GM15510 (cell line): ENCODE data around the gene ZNF580.
A peak's percentile ranks its signal among the peaks of the same experiment; 100 is the strongest.

ENCODE experiments used
- POLR2A ChIP-seq: IDR thresholded peaks from 3 replicates; pipeline ENCODE4 v1.6.1; 2011; ENCODE audit warnings: borderline replicate concordance; ENCODE audit not compliant: insufficient read length; ENCODE audit errors: extremely low read depth

ZNF580 gene

DNA sequence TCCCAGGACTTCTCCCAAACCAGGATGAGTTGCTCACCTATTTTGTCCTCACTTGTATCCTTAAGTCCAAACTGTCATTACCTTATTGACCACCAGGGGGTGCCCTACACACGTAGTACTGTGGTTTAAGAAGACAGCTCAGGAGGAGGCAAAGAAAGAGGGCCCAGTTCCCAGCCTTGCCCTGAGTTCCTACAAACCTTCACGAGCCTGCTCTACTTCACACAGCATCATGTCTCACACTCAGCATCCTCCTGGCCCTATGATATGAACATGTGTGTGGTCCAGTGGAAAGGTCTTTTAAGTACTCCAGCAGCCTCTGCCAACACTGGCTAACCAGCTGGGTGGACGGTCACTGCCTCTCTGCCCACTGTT lies 8.4 kb upstream of the ZNF580 start:
- no peak for TF ChIP-seq POLR2A

GRCh38 chr19:55633861-55634260 lies 6.9 kb upstream of the ZNF580 start:
- no peak for TF ChIP-seq POLR2A

DNA sequence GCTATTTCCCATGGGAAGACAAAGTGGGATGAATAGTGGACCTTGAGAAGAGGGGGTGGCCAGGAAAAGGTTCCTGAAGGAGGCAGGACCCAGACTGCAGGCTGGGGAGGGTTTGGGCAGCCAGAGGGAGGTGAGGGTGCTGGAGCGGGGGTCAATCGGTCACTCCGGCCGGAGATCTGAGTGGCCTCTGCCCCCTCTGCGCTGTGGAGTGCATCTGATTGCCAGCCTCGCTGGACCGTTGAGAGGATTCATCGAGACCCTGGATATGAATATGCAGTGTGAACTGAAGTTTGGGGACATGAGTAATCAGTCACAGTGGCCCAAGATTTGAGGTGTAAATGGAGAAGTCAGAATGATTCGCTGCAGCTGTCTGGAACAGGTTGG lies 5.5 kb upstream of the ZNF580 start:
- no peak for TF ChIP-seq POLR2A

DNA sequence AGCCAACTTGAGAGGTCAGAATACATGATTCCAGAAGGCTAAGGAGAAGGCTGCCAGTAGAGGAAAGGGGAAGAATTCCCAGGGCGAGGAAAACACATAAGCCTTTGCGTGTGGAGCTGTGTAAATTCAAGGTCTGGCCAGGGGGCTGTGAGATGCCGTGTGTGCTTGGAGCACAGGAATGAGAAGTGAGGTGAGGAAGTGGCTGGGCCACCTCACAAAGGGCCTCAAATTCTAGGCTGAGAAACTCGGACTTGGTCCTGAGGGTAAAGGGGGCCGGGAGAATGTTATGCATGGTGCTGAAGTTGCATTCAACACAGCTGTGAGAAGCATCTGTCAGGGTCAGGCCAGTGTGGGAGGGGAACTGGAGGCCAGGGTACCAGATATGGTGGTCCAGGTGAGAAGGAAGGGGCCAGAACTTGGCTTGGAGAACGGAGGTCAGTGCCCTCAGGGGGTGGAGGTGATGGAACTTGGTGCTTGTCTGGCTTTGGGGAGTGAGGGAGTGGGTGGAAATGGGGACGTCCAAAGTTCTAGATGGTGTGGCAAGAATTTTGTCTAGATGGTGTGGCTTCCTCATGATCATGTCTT lies 4.9 kb upstream of the ZNF580 start:
- TF ChIP-seq POLR2A: no peak

DNA sequence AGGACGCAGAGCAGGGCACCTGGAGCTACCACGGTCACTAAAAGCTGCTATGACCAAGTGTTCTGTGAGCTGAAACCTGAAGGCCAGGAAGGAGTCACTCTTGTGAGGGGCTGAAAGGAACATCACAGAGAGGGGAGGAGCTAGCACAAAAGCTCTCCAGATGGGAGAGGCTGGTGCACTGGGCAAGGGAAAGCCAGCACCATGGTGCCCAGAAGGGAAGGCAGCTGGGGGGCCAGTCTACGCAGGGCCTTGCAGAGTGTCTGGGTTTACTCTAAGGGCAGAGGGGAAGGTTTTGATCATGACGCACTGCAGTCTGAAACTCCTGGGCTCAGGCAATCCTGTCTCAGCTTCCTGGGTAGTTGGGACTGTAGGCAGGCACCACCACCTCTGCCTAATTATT lies 4.1 kb upstream of the ZNF580 start:
- TF ChIP-seq POLR2A: no peak

DNA sequence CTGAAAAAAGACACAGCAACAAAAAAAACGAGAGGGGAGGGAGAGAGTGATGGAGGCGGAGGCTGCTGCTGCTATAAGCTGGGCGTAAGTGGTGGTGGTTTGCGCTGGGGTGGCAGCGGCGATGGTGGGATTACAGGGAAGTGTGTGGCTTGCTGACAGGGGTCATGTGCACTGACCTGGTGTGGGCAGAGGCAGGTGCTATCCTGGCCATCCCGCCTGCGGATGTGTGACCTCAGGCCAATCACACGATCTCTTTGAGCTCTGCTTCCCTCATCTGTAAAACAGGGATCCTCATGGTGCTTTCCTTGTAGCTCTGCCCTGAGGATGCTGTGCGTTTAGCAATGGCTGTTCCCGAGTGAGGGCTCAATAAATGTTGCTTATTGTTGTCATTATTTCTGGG lies 3.3 kb upstream of the ZNF580 start:
- no peak for TF ChIP-seq POLR2A

GRCh38 chr19:55638864-55639359 lies 1.9 kb upstream of the ZNF580 start:
- TF ChIP-seq POLR2A: no peak

GRCh38 chr19:55640043-55640576 lies 692 bp upstream of the ZNF580 start:
- TF ChIP-seq POLR2A: peak; percentile 42

- TF ChIP-seq POLR2A: no peak
Measured at GRCh38 chr19:55641426-55642152, 787 bp downstream of the ZNF580 start.

DNA sequence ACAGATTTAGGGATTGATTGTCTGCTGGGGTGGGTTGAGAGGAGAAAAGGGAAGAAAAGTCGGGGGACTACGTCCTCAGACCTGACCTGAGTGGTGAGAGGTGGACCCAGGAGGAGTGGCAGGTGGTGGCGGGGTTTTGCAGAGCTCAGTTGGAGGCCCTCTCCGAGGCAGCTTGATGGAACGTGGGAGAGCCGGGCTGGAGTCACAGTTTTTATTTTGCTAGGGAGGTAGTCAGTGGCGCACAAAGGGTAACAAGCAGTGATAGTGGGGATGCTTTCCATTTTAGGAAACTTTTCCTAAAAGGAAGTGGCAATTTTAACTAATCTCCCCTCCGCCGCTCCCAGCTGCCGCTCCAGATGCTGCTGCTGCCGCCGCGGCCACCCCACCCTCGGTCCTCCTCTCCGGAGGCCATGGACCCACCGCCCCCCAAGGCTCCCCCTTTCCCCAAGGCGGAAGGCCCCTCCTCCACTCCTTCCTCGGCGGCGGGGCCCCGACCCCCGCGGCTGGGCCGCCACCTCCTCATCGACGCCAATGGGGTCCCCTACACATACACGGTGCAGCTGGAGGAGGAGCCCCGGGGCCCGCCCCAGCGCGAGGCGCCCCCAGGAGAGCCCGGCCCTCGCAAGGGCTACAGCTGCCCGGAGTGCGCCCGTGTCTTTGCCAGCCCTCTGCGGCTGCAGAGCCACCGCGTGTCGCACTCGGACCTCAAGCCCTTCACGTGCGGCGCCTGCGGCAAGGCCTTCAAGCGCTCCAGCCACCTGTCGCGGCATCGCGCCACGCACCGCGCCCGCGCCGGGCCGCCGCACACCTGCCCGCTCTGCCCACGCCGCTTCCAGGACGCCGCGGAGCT lies 1.6 kb downstream of the ZNF580 start:
- peak; percentile 5 for TF ChIP-seq POLR2A

- TF ChIP-seq POLR2A: peak; percentile 47
Measured at GRCh38 chr19:55643003-55643886, 2.4 kb downstream of the ZNF580 start, which contains the start of gene ZNF581. TSS of gene ZNF581 (plus strand) at chr19:55643649. CDS start at chr19:55644572, 923 bp downstream.

DNA sequence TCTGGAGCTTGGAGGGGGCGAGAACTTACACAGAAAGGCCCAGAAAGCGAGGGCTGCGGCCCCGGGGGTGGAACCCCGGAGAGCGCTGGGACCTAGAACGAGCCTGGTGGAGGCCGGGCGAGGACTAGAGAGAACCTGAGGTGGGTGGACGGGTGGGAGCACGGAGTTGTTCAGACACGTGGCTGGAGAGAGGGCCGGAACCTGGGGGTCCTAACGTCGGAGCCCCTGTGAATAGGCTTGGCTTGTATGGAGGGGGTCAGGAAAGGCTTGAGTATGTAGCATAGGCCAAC lies 3.0 kb downstream of the ZNF580 start:
- no peak for TF ChIP-seq POLR2A

DNA sequence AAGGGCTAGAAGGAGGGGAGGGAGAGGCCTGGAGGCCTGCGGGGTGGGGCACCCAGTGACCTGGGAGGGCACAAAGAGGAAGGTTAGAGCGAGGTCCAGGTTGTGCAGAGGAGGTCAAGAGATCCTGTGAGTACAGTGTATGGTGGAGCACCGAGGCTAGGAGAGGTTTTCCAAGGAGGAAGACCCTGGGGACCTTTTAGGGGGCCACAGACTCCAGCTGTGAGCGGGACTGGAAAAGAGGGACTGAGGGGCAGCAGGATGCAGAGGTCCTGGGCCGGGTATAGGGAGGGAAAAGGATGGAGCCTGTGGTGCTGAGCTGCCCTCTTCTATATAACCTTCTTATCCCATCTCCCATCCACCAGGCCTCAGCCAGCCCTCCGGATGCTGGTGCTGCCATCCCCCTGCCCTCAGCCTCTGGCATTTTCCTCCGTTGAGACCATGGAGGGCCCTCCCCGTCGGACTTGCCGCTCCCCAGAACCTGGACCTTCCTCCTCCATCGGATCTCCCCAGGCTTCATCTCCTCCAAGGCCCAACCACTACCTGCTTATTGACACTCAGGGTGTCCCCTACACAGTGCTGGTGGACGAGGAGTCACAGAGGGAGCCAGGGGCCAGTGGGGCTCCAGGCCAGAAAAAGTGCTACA lies 3.5 kb downstream of the ZNF580 start:
- no peak for TF ChIP-seq POLR2A

- no peak for TF ChIP-seq POLR2A
Measured at GRCh38 chr19:55644842-55645511, 4.2 kb downstream of the ZNF580 start.

- no peak for TF ChIP-seq POLR2A
Measured at GRCh38 chr19:55645512-55645881, 4.7 kb downstream of the ZNF580 start.
